Renal cortex interstitium (tissue), 11 donors: ENCODE measurements around the gene CTU2. TPM values are rescaled to one million over a fixed set of nuclear protein-coding genes. Genes with fewer than 3 reads are reported as not detected.

Experiments used
- DNase-seq, 11 donors: peaks; one replicate each; pipeline ENCODE4 v3.0.0-alpha.2; 2013; ENCODE audit warnings: low read depth in 9 of 11, low spot score in 4 of 11; ENCODE audit errors: extremely low read depth in 1 of 11
- polyA plus RNA-seq, 3 donors: library from polyadenylated mRNA; unstranded; fragments of 120-200 nt; gene quantifications; one replicate each; pipeline ENCODE4 v1.2.1, GENCODE V29; 2013; ENCODE audit not compliant: insufficient read length in 3 of 3

CTU2 gene
- polyA plus RNA-seq, 3 donors, result 10.1 to 17.8 (median 13.3) TPM

GRCh38 chr16:88737298-88738150, 31.2 kb downstream of the CTU2 start:
- peak in 8 of 11 donors; percentile 34 to 66 (median 56) for DNase-seq

DNA sequence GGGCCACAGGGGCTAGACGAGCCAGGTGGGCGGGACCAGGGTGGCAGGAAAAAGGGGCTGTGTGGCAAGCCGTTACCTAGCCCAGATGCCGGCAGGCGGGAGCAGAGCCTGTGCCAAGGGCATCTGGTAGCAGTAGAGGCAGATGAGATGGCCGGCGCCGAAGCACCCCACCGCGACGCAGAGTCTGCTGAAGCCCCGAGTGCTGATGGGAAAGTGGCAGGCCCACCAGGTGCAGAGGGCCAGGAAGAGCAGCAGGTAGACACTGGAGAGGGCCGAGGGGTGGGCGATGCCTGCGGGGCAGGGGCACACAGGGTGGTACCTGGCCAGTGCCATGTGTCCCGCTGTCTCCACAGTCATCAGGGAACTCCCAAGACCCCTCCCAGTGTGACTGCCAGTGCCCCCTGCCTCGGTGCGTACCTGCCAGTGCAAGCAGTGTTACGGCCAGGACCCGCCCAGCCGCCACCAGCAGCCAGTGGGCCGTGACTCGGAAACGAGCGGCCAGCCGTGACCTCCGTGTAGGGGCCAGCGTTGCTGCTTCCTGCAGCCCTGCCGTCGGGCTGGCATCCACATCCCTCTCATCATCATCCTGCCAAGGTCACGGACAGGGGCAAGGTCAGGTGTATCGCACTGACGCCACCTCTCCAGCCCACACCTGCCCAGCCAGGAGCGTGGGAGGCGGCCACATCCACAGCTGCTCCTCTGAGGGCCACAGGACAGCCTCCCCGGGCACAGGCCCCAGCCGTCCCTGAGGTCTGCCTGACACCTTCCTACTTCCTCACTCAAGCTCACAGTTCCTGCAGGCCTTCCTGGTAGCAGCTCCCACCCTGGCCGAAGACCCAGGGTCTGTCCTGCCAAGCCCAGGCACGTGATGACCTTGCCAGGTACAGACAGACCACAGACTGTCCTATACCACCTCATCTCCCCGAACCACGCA, 32.1 kb downstream of the CTU2 start:
- DNase-seq, result peak in 2 of 11 donors; percentile 33 to 46

GRCh38 chr16:88739139-88739976, 33.1 kb downstream of the CTU2 start:
- DNase-seq, result no peak

DNA sequence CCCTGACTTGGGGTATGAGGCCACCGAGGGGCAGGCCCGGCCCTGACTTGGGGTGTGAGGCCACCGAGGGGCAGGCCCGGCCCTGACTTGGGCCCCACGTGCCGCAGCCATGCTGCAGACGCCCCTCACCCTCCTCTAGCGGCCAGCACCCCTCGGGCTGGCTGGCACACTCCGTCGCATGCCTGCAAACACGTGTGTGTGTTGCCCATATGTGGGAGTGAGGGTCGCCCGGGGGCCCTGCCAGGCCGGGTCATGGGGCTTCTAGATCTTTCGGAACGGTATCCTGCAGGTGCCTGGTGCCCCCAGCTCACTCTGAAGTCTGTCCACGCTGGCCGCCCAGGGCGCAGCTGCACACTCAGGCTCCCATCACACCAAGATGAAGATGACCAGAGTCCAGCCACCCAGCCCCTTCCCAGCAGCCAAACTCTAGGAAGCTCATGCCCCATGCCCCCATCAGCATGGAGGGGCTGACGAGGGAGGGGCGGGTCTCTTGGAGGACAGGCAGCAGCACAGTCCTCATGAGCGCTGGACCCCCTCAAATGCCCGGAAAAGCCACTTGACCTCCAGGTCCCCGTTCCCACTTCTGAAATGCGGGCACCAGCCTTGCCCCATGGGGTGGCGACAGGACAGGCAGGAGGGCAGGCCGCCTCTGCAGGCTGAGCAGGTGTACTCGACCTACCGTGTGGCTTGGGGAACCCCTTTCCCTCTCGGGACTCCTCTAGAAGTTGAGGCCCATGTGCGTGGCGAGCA, 33.8 kb downstream of the CTU2 start:
- DNase-seq, result no peak

- no peak for DNase-seq
Measured at GRCh38 chr16:88740727-88741055, 34.4 kb downstream of the CTU2 start.

DNA sequence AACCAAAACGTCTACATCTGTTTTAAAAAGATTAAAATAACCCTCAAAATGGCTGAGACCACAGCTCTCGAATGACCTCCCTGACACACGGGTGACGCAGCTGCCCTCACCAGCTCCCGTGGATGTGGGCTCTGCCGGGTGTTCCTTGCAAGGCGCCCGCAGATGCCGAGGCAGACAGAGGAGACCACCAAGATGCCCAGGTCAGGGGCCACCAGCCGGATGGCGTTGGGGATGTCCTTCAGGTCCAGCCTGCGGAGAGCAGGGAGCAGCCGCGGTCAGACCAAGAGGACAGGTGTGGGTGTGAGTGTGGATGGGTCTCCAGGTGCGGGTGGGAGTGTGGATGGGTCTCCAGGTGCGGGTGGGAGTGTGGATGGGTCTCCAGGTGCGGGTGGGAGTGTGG, 35.1 kb downstream of the CTU2 start:
- no peak for DNase-seq

- DNase-seq, result no peak
Measured at GRCh38 chr16:88742896-88743605, 36.7 kb downstream of the CTU2 start.

GRCh38 chr16:88743693-88744576, 37.6 kb downstream of the CTU2 start:
- DNase-seq, result peak in 1 of 11 donors; percentile 45

DNA sequence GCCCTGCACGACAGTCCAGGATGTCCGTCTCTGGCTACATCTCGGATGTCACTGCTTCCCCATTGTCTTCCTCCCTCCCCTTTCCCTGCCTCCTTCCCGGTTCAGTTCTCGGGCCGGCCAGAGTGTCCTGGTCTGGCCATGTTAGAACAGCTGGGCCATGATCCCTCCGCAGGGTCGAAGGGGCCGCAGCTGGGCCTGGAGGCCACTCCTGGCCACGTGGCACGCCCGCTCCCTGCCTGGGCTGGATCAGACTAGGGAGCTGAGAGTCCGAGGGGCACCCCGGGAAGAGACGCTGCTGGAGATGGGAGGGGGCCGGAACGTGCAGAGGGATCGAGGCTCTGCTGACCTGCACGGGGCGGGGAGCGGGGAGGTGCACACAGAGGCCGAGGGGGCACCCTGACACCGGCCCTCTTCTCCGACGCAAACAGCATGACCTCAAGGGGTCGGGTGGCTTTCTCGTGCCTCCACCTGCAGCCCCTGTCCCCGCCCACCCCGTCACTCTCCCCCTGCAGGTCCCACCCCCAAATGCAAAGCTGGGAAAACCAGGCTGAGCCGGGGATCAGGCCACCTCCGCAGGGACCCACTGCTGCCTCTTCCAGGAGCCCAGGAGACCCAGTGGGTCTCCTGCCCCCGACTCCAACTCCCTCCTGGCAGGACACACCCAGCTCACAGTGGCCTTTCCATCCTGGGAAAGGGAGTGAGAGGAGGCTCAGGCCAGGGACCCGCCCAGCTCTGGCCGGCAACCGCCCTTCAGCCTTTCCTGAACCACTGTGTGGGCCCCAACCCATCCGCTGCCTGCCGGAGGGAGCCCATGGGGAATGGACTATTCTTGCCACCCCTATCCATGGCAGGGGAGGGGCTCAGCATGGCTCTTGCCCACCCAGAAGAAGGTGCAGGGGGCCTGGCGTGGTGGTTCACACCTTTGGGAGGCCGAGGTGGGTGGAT, 38.5 kb downstream of the CTU2 start:
- DNase-seq, result no peak

- DNase-seq, result no peak
Measured at GRCh38 chr16:88746506-88746905, 40.2 kb downstream of the CTU2 start.

GRCh38 chr16:88747588-88748301, 41.4 kb downstream of the CTU2 start:
- no peak for DNase-seq

DNA sequence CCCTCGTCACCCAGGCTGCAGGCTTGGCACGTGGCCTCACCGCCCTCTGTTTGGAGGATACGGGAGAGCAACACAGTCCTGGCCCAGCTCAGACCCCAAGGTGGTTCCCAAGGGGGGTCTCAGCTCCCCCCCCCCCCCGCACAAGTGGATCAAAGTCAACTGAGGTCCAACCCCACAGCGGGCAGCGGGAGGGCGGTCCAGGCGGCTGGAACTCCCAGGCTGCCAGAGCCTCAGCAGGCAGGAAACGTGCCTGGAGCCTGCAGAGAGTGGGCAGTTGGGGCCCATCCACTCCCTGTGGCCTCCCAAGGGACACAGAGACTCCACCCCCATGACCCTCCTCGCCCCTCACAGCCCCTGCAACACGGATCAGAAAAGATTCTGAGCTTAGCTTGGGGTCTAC, 42.1 kb downstream of the CTU2 start:
- DNase-seq, result no peak

- no peak for DNase-seq
Measured at GRCh38 chr16:88749358-88749757, 43.1 kb downstream of the CTU2 start.

DNA sequence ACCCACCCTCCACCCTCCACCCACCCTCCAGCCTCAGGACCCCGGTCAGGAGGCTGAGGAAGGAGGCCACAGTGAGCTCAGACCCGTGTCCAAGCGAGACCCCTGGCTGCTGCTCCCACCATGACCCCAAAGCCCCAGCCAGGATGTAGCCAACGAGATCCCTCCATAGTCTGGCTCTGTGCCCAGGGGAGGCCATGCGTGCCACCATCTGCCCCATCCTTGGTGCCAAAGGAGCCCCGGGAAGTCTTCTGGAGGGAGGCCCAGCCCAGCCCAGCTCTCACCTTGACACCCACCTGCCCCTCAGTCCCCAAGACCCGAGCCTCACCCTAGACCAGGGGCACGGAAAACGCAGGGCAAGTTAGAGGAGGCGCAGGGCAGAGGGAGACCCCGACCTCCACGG, 44.6 kb downstream of the CTU2 start:
- DNase-seq, result no peak

- no peak for DNase-seq
Measured at GRCh38 chr16:88752386-88753002, 46.2 kb downstream of the CTU2 start.
